HepG2 (cell line): ENCODE results near the gene DCDC2. TPM values are rescaled to one million over a fixed set of nuclear protein-coding genes. Genes with fewer than 3 reads are reported as not detected.

Experiments
- ATF4 ChIP-seq, 2 experiments: fragments of 450-650 bp in 1 of 2; sonication (generic) in 1 of 2; formaldehyde crosslinking; IDR thresholded peaks; 2 replicates each; pipeline versions ENCODE4 v1.5.0 to v1.8.0; 2020 to 2022; ENCODE audit warnings: mild to moderate bottlenecking in 1 of 2, missing genetic modification reagents in 1 of 2
- HES4 ChIP-seq: sonication (generic); formaldehyde crosslinking; IDR thresholded peaks from 2 replicates; pipeline ENCODE4 v1.9.0; 2021; ENCODE audit warnings: mild to moderate bottlenecking, missing genetic modification reagents, borderline replicate concordance
- JUND ChIP-seq: sonication (generic); formaldehyde crosslinking; IDR thresholded peaks from 2 replicates; pipeline ENCODE4 v1.8.0; 2022; ENCODE audit warnings: mild to moderate bottlenecking, missing genetic modification reagents
- KDM4B ChIP-seq: sonication (generic); formaldehyde crosslinking; IDR thresholded peaks from 2 replicates; pipeline ENCODE4 v1.4.0; 2020; ENCODE audit warnings: missing genetic modification reagents
- KLF12 ChIP-seq: sonication (generic); formaldehyde crosslinking; IDR thresholded peaks from 2 replicates; pipeline ENCODE4 v1.4.0; 2020; ENCODE audit warnings: missing genetic modification reagents, borderline replicate concordance
- MAX ChIP-seq: IDR thresholded peaks from 2 replicates; pipeline ENCODE4 v1.6.1; 2012; ENCODE audit warnings: inconsistent platforms
- MBNL3 ChIP-seq: fragments of 250-450 bp; sonication (Bioruptor Pico); conservative IDR thresholded peaks from 2 replicates; pipeline ENCODE4 v1.8.0; 2022; ENCODE audit warnings: mild to moderate bottlenecking, inconsistent platforms
- MED13 ChIP-seq: sonication (generic); formaldehyde crosslinking; IDR thresholded peaks from 2 replicates; pipeline ENCODE4 v1.5.0; 2020; ENCODE audit warnings: missing genetic modification reagents
- MLLT10 ChIP-seq: sonication (generic); formaldehyde crosslinking; IDR thresholded peaks from 2 replicates; pipeline ENCODE4 v1.4.0; 2020; ENCODE audit warnings: missing genetic modification reagents
- PAF1 ChIP-seq: IDR thresholded peaks from 2 replicates; pipeline ENCODE4 v1.6.1; 2016; ENCODE audit warnings: missing genetic modification reagents, missing compliant biosample characterization
- PCBP2 ChIP-seq: fragments of 200-400 bp; formaldehyde crosslinking; optimal IDR thresholded peaks from 2 replicates; pipeline ENCODE3; 2018; ENCODE audit warnings: low read length, low read depth; ENCODE audit not compliant: poor library complexity, severe bottlenecking
- PRDM15 ChIP-seq: sonication (generic); formaldehyde crosslinking; IDR thresholded peaks from 2 replicates; pipeline ENCODE4 v1.4.0; 2020; ENCODE audit warnings: missing genetic modification reagents
- RAD21 ChIP-seq: fragments of 450-650 bp; formaldehyde crosslinking; IDR thresholded peaks from 2 replicates; pipeline ENCODE4 v1.5.0; 2020; ENCODE audit warnings: mild to moderate bottlenecking
- RARG ChIP-seq: sonication (generic); formaldehyde crosslinking; IDR thresholded peaks from 2 replicates; pipeline ENCODE4 v1.4.0; 2020; ENCODE audit warnings: low read depth, mild to moderate bottlenecking, missing genetic modification reagents
- ZFP62 ChIP-seq: sonication (generic); formaldehyde crosslinking; IDR thresholded peaks from 2 replicates; pipeline ENCODE4 v1.4.0; 2020; ENCODE audit warnings: missing genetic modification reagents
- ZMAT5 ChIP-seq: sonication (generic); formaldehyde crosslinking; IDR thresholded peaks from 2 replicates; pipeline ENCODE4 v1.5.0; 2020; ENCODE audit warnings: mild to moderate bottlenecking, low read depth, missing genetic modification reagents, borderline replicate concordance
- ZNF124 ChIP-seq: sonication (generic); formaldehyde crosslinking; IDR thresholded peaks from 2 replicates; pipeline ENCODE4 v1.4.0; 2020; ENCODE audit warnings: missing genetic modification reagents
- ZNF136 ChIP-seq: sonication (generic); formaldehyde crosslinking; IDR thresholded peaks from 2 replicates; pipeline ENCODE4 v1.8.1; 2022; ENCODE audit warnings: low read depth, mild to moderate bottlenecking, moderate library complexity, missing genetic modification reagents
- ZNF225 ChIP-seq: sonication (generic); formaldehyde crosslinking; IDR thresholded peaks from 2 replicates; pipeline ENCODE4 v1.4.0; 2020; ENCODE audit warnings: mild to moderate bottlenecking, missing genetic modification reagents
- ZNF274 ChIP-seq: sonication (generic); formaldehyde crosslinking; IDR thresholded peaks from 2 replicates; pipeline ENCODE4 v1.5.1; 2020; ENCODE audit warnings: mild to moderate bottlenecking, missing genetic modification reagents
- ZNF431 ChIP-seq: sonication (generic); formaldehyde crosslinking; IDR thresholded peaks from 2 replicates; pipeline ENCODE4 v1.9.0; 2022; ENCODE audit warnings: missing genetic modification reagents, low read depth, mild to moderate bottlenecking, borderline replicate concordance
- ZNF580 ChIP-seq: IDR thresholded peaks from 2 replicates; pipeline ENCODE4 v1.6.1; 2016; ENCODE audit warnings: low read depth, borderline replicate concordance
- ZNF607 ChIP-seq: sonication (generic); formaldehyde crosslinking; IDR thresholded peaks from 2 replicates; pipeline ENCODE4 v1.5.1; 2020; ENCODE audit warnings: missing genetic modification reagents, mild to moderate bottlenecking, borderline replicate concordance
- ZNF83 ChIP-seq: sonication (generic); formaldehyde crosslinking; IDR thresholded peaks from 2 replicates; pipeline ENCODE4 v1.4.0; 2020; ENCODE audit warnings: missing genetic modification reagents, mild to moderate bottlenecking, borderline replicate concordance
- polyA plus RNA-seq, 8 experiments: library from polyadenylated mRNA; depleted of rRNA in 3 of 8; stranded (reverse) in 7 of 8; unstranded in 1 of 8; fragments of >200 nt; fragmentation: Illumina TruSeq in 4 of 8; extraction: Trizol in 4 of 8; gene quantifications; 2 replicates each; pipeline versions ENCODE4 v1.2.1 to v1.2.3, GENCODE V29; 2011 to 2016; ENCODE audit warnings: low read depth in 4 of 8, missing spikeins in 1 of 8, mixed read lengths in 1 of 8; ENCODE audit not compliant: insufficient read depth in 1 of 8
- total RNA-seq, 5 experiments: library from RNA; depleted of rRNA; stranded (reverse); fragments of >200 nt; fragmentation: Illumina TruSeq; extraction: Trizol; gene quantifications; 2 replicates each; pipeline ENCODE4 v1.2.3, GENCODE V29; 2016; ENCODE audit warnings: low read depth in 1 of 5

DCDC2 gene
- total and polyA plus RNA-seq, 2 of the 13 experiments (the other 11 are each of a cell fraction or from before 2014, with no cell fraction given), result 9.0 to 36.2 TPM

GRCh38 chr6:24357336-24358218 lies at the start of gene DCDC2 (continued):
- TF ChIP-seq ZNF431 (CRISPR knock-in tag), result no peak
- 0 out of 2 replicates have a peak, but pooled peaks have one; percentile 23 for TF ChIP-seq KLF12
- peak; percentile 95 for TF ChIP-seq ZNF274 (CRISPR knock-in tag)
- peak; percentile 97; the same call in 1 of the 2 replicates for TF ChIP-seq ZNF225 (CRISPR knock-in tag)
- TF ChIP-seq ZNF607 (CRISPR knock-in tag), result no peak; the same call in none of the 2 replicates
- peak; percentile 93 for TF ChIP-seq MAX
- 0 out of 2 replicates have a peak, but pooled peaks have one; percentile 51 for TF ChIP-seq PAF1 (CRISPR knock-in tag)
- peak; percentile 58; the same call in 1 of the 2 replicates for TF ChIP-seq RAD21 (CRISPR knock-in tag)
- no peak for TF ChIP-seq MED13 (CRISPR knock-in tag)
- peak; percentile 89 for TF ChIP-seq KDM4B (CRISPR knock-in tag)
- no peak for TF ChIP-seq ZMAT5 (CRISPR knock-in tag)
- TF ChIP-seq JUND (CRISPR knock-in tag), result peak; percentile 60; the same call in 1 of the 2 replicates
- no peak for TF ChIP-seq RARG (CRISPR knock-in tag)
- TF ChIP-seq MLLT10 (CRISPR knock-in tag), result no peak
- peak; percentile 88; the same call in 1 of the 2 replicates for TF ChIP-seq ZNF83
- no peak for TF ChIP-seq ZFP62 (CRISPR knock-in tag)
- TF ChIP-seq ZNF136 (CRISPR knock-in tag), result no peak
- TF ChIP-seq MBNL3 (CRISPR knock-in tag), result no peak
- TF ChIP-seq PCBP2, result no peak
- TF ChIP-seq PRDM15 (CRISPR knock-in tag), result 0 out of 2 replicates have a peak, but pooled peaks have one; percentile 11
- peak; percentile 85 for TF ChIP-seq ZNF124 (CRISPR knock-in tag)
- peak; percentile 44; the same call in 1 of the 2 replicates for TF ChIP-seq ZNF580 (CRISPR knock-in tag)
- TF ChIP-seq HES4 (CRISPR knock-in tag), result peak; percentile 10; the same call in 1 of the 2 replicates
- peak in 1 of 2 experiments; percentile 89; a peak in 2 of 4 replicates for TF ChIP-seq ATF4 (CRISPR knock-in tag; IDR thresholded peaks at IDR 0.05)
